Adrenal gland (tissue), 5 donors: ENCODE results near the gene CEP70.
"Not testable (repeated sequence)": the region's sequence is repeated elsewhere in the genome, so short reads cannot be mapped to it uniquely, and the experiment has no call there.

Source experiments
- CTCF ChIP-seq, 6 experiments: fragments of 450-650 bp in 4 of 6; fragments of 200-600 bp in 2 of 6; sonication (generic) in 1 of 6; IDR thresholded peaks; 1 replicate in 5 of 6; 2 replicates in 1 of 6; pipeline versions ENCODE4 v1.5.1 to v1.8.0; 2016 to 2021; ENCODE audit warnings: antibody characterized with exemption in 6 of 6, mild to moderate bottlenecking in 2 of 6, moderate library complexity in 1 of 6
- POLR2A ChIP-seq, 2 donors: fragments of 450-650 bp; IDR thresholded peaks; one replicate each; pipeline ENCODE4 v1.6.1; 2017; ENCODE audit warnings: antibody characterized with exemption in 2 of 2, mild to moderate bottlenecking in 2 of 2, moderate library complexity in 1 of 2
- donor health status: DM: no; HTN: no; CAD: no.

GRCh38 chr3:138453940-138454339 is 140.1 kb downstream of the CEP70 start:
- TF ChIP-seq POLR2A, CTCF (IDR thresholded peaks at IDR 0.05): not testable (repeated sequence)
